ENCODE results near the gene ITPKB. TPM values are rescaled to one million over a fixed set of nuclear protein-coding genes. Genes with fewer than 3 reads are reported as not detected.
A peak's percentile ranks its signal among the peaks of the same experiment; 100 is the strongest.
"Not testable (repeated sequence)": the region's sequence is repeated elsewhere in the genome, so short reads cannot be mapped to it uniquely, and the experiment has no call there.

ITPKB gene
- total and polyA plus RNA-seq, 7 experiments from 2014 or later, result 51.7 to 429 (median 177) TPM

- Mint-ChIP-seq H3K4me3 (peak overlapping the region; percentile 83 to 99 (median 92)), H3K4me1 (peaks cover 77 to 99% (median 91%) of the 10 kb centered on the region in 7 donors), H3K9me3 (peaks cover 0 to 10% (median 0%) of the 10 kb centered on the region in 11 donors), H3K36me3 (peaks cover 15 to 52% (median 46%) of the 10 kb centered on the region in 5 donors), H3K27me3 (no peaks in the 10 kb centered on the region), H3K27ac (peak overlapping the region; percentile 88 to 98 (median 94))
- peaks cover 74 to 90% of the 10 kb centered on the region in 2 donors for H3K4me1 ChIP-seq (ENCODE audit: control insufficient read depth in 2 of 2, insufficient read depth in 2 of 2, low read length in 2 of 2)
- POLR2A ChIA-PET, result interaction anchor here (1.0 to 1.7 kb wide), 7 partner anchors 35 to 91 kb away, joined by 3 to 6 read pairs (median 4); no protein-coding TSS in a partner anchor
- CTCF ChIA-PET, result interaction anchor here (1.4 to 1.7 kb wide), 2 partner anchors 7 to 15 kb away, joined by 3 to 8 read pairs; partner anchors contain the start of gene ITPKB
- H3K27ac ChIP-seq (ENCODE audit: low read depth, low read length), result peak overlapping the region; percentile 92
- peaks cover 4 to 38% (median 9%) of the 10 kb centered on the region in 3 experiments for H3K36me3 ChIP-seq (ENCODE audit: control insufficient read depth in 2 of 3, insufficient read depth in 3 of 3, low read length in 3 of 3)
- peak in 5 of 9 donors; percentile 12 to 43 (median 25) for DNase-seq
- intact Hi-C loops (cut with micrococcal nuclease), result loop anchor here (1.0 kb wide), 2 partner anchors 9 to 10 kb away; no protein-coding TSS in a partner anchor
- ATAC-seq, result peak; percentile 26
- no peaks in the 10 kb centered on the region for H3K9me3 ChIP-seq (ENCODE audit: control insufficient read depth in 2 of 3, low read length in 3 of 3)
- H3K27me3 ChIP-seq (ENCODE audit: control insufficient read depth in 2 of 2, insufficient read depth in 2 of 2, low read length in 2 of 2), result no peaks in the 10 kb centered on the region
- H3K4me3 ChIP-seq (ENCODE audit: low read length), result peak overlapping the region; percentile 51
Observed at GRCh38 chr1:226723657-226724532, 15.2 kb downstream of the ITPKB start.

- H3K27ac ChIP-seq (ENCODE audit: low read depth, low read length), result peak overlapping the region; percentile 92
- H3K4me3 ChIP-seq (ENCODE audit: low read length), result peak overlapping the region; percentile 39
- Mint-ChIP-seq H3K9me3 (peaks cover 0 to 10% (median 0%) of the 10 kb centered on the region in 11 donors), H3K36me3 (peaks cover 10 to 51% (median 38%) of the 10 kb centered on the region in 5 donors), H3K27ac (peak overlapping the region; percentile 79 to 98 (median 94)), H3K4me3 (peak overlapping the region; percentile 67 to 99 (median 92)), H3K27me3 (no peaks in the 10 kb centered on the region), H3K4me1 (peaks cover 76 to 99% (median 91%) of the 10 kb centered on the region in 7 donors)
- peaks cover 0 to 30% (median under 1%) of the 10 kb centered on the region in 3 experiments for H3K36me3 ChIP-seq (ENCODE audit: control insufficient read depth in 2 of 3, insufficient read depth in 3 of 3, low read length in 3 of 3)
- peaks cover 70 to 90% of the 10 kb centered on the region in 2 donors for H3K4me1 ChIP-seq (ENCODE audit: control insufficient read depth in 2 of 2, insufficient read depth in 2 of 2, low read length in 2 of 2)
- peak in 4 of 9 donors; percentile 24 to 44 (median 32) for DNase-seq
- ATAC-seq, result peak; percentile 39
- POLR2A ChIA-PET, result interaction anchor here (0.8 to 1.7 kb wide), 10 partner anchors 16 to 98 kb away, joined by 3 to 9 read pairs (median 4); no protein-coding TSS in a partner anchor
- CTCF ChIA-PET, result interaction anchor here (0.8 to 1.7 kb wide), 5 partner anchors 8 to 89 kb away, joined by 3 to 8 read pairs (median 3); partner anchors contain the start of gene ITPKB
- H3K27me3 ChIP-seq (ENCODE audit: control insufficient read depth in 2 of 2, insufficient read depth in 2 of 2, low read length in 2 of 2), result no peaks in the 10 kb centered on the region
- intact Hi-C loops (cut with micrococcal nuclease), result loop anchor here in 1 of 2 donors (1.0 kb wide), 1 partner anchor 11 kb away; no protein-coding TSS in a partner anchor
- no peaks in the 10 kb centered on the region for H3K9me3 ChIP-seq (ENCODE audit: control insufficient read depth in 2 of 3, low read length in 3 of 3)
Observed at GRCh38 chr1:226722901-226723656, 16.0 kb downstream of the ITPKB start.

GRCh38 chr1:226722240-226722900 lies 16.7 kb downstream of the ITPKB start:
- H3K4me1 ChIP-seq (ENCODE audit: control insufficient read depth in 2 of 2, insufficient read depth in 2 of 2, low read length in 2 of 2), result peaks cover 68 to 88% of the 10 kb centered on the region in 2 donors
- peak; percentile 3 for ATAC-seq
- Mint-ChIP-seq H3K36me3 (peaks cover 10 to 45% (median 37%) of the 10 kb centered on the region in 5 donors), H3K27me3 (no peaks in the 10 kb centered on the region), H3K9me3 (peaks cover 0 to 10% (median 0%) of the 10 kb centered on the region in 11 donors), H3K27ac (peak overlapping the region; percentile 79 to 98 (median 94)), H3K4me3 (peak overlapping the region; percentile 63 to 99 (median 92)), H3K4me1 (peaks cover 77 to 99% (median 89%) of the 10 kb centered on the region in 7 donors)
- intact Hi-C loops (cut with micrococcal nuclease), result loop anchor here in 1 of 2 donors (1.0 kb wide), 1 partner anchor 10 kb away; no protein-coding TSS in a partner anchor
- peak in 2 of 9 donors; percentile 18 to 36 for DNase-seq
- peak overlapping the region; percentile 39 for H3K4me3 ChIP-seq (ENCODE audit: low read length)
- CTCF ChIA-PET, result interaction anchor here (0.6 to 1.7 kb wide), 6 partner anchors 9 to 179 kb away, joined by 3 to 8 read pairs (median 3); partner anchors contain the start of gene ITPKB
- no peaks in the 10 kb centered on the region for H3K9me3 ChIP-seq (ENCODE audit: control insufficient read depth in 2 of 3, low read length in 3 of 3)
- no peaks in the 10 kb centered on the region for H3K27me3 ChIP-seq (ENCODE audit: control insufficient read depth in 2 of 2, insufficient read depth in 2 of 2, low read length in 2 of 2)
- H3K27ac ChIP-seq (ENCODE audit: low read depth, low read length), result peak overlapping the region; percentile 92
- POLR2A ChIA-PET, result interaction anchor here (0.8 to 1.7 kb wide), 6 partner anchors 15 to 98 kb away, joined by 3 to 9 read pairs (median 4); no protein-coding TSS in a partner anchor
- peaks cover 0 to 26% (median 0%) of the 10 kb centered on the region in 3 experiments for H3K36me3 ChIP-seq (ENCODE audit: control insufficient read depth in 2 of 3, insufficient read depth in 3 of 3, low read length in 3 of 3)

DNA sequence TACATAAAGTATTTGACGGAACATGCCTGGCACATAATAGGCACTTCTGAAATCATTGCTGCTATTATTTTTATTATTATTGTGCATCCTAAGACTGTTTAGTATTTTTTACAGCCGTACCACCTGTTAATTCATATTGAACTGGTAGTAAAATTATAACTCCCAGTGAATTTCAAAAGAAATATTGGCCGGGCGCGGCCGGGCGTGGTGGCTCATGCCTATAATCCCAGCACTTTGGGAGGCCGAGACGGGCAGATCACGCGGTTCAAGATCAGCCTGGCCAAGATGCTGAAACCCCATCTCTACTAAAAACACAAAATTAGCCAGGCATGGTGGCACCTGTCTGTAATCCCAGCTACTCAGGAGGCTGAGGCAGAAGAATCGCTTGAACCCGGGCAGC lies 18.5 kb downstream of the ITPKB start:
- Histone ChIP-seq H3K36me3 (ENCODE audit: control insufficient read depth in 2 of 3, insufficient read depth in 3 of 3, low read length in 3 of 3) (peaks cover 0 to 18% (median 0%) of the 10 kb centered on the region in 3 experiments), H3K4me1 (ENCODE audit: control insufficient read depth in 2 of 2, insufficient read depth in 2 of 2, low read length in 2 of 2) (peaks cover 61 to 84% of the 10 kb centered on the region in 2 donors), H3K27ac (ENCODE audit: low read depth, low read length) (peak overlapping the region; percentile 56)
- Mint-ChIP-seq H3K4me3 (peak overlapping the region in 9 of 10 donors; percentile 37 to 92 (median 71)), H3K27ac (peak overlapping the region in 8 of 9 donors; percentile 89 to 100 (median 94)), H3K4me1 (peaks cover 69 to 99% (median 89%) of the 10 kb centered on the region in 7 donors), H3K36me3 (peaks cover 0 to 39% (median 24%) of the 10 kb centered on the region in 5 donors)
- H3K27me3 ChIP-seq (ENCODE audit: control insufficient read depth in 2 of 2, insufficient read depth in 2 of 2, low read length in 2 of 2); H3K4me3 ChIP-seq (ENCODE audit: low read length); H3K9me3 ChIP-seq (ENCODE audit: control insufficient read depth in 2 of 3, low read length in 3 of 3); H3K27me3 Mint-ChIP-seq; DNase-seq; ATAC-seq; H3K9me3 Mint-ChIP-seq; intact Hi-C loops (cut with micrococcal nuclease): not testable (repeated sequence)
- CTCF ChIA-PET, result interaction anchor here (0.7 to 0.9 kb wide), 2 partner anchors 67 to 70 kb away, joined by 3 read pairs; no protein-coding TSS in a partner anchor
- POLR2A ChIA-PET, result interaction anchor here (1.1 kb wide), 1 partner anchor 12 kb away, joined by 4 read pairs; no protein-coding TSS in a partner anchor

GRCh38 chr1:226719596-226720387 lies 19.3 kb downstream of the ITPKB start:
- H3K4me3 Mint-ChIP-seq, result peak overlapping the region in 9 of 10 donors; percentile 43 to 92 (median 71)
- CTCF ChIA-PET, result interaction anchor here (0.7 to 0.9 kb wide), 2 partner anchors 66 to 69 kb away, joined by 3 read pairs; no protein-coding TSS in a partner anchor
- Histone ChIP-seq H3K4me1 (ENCODE audit: control insufficient read depth in 2 of 2, insufficient read depth in 2 of 2, low read length in 2 of 2) (peaks cover 59 to 84% of the 10 kb centered on the region in 2 donors), H3K27me3 (ENCODE audit: control insufficient read depth in 2 of 2, insufficient read depth in 2 of 2, low read length in 2 of 2) (no peaks in the 10 kb centered on the region), H3K27ac (ENCODE audit: low read depth, low read length) (peak overlapping the region; percentile 56), H3K4me3 (ENCODE audit: low read length) (no peak overlapping the region), H3K9me3 (ENCODE audit: control insufficient read depth in 2 of 3, low read length in 3 of 3) (no peaks in the 10 kb centered on the region), H3K36me3 (ENCODE audit: control insufficient read depth in 2 of 3, insufficient read depth in 3 of 3, low read length in 3 of 3) (peaks cover 0 to 15% (median 0%) of the 10 kb centered on the region in 3 experiments)
- H3K9me3 Mint-ChIP-seq, result peaks cover 0 to 7% (median 0%) of the 10 kb centered on the region in 11 donors
- ATAC-seq (no peak), DNase-seq (peak in 2 of 9 donors; percentile 12 to 29)
- peaks cover 69 to 99% (median 89%) of the 10 kb centered on the region in 7 donors for H3K4me1 Mint-ChIP-seq
- H3K27ac Mint-ChIP-seq, result peak overlapping the region; percentile 51 to 100 (median 94)
- intact Hi-C loops (cut with micrococcal nuclease), result no loop called here
- no peaks in the 10 kb centered on the region for H3K27me3 Mint-ChIP-seq
- POLR2A ChIA-PET, result interaction anchor here (0.6 to 2.6 kb wide), 7 partner anchors 11 to 66 kb away, joined by 3 to 7 read pairs (median 3); no protein-coding TSS in a partner anchor
- peaks cover 0 to 39% (median 26%) of the 10 kb centered on the region in 5 donors for H3K36me3 Mint-ChIP-seq

Measured in naive thymus-derived CD4-positive, alpha-beta T cell (primary cell).